ENCODE measurements around the gene UTP3. TPM values are rescaled to one million over a fixed set of nuclear protein-coding genes. Genes with fewer than 3 reads are reported as not detected.

The UTP3 gene
- total RNA-seq, 6 experiments from 2014 or later: 10.2 to 22.3 (median 14.0) TPM

DNA sequence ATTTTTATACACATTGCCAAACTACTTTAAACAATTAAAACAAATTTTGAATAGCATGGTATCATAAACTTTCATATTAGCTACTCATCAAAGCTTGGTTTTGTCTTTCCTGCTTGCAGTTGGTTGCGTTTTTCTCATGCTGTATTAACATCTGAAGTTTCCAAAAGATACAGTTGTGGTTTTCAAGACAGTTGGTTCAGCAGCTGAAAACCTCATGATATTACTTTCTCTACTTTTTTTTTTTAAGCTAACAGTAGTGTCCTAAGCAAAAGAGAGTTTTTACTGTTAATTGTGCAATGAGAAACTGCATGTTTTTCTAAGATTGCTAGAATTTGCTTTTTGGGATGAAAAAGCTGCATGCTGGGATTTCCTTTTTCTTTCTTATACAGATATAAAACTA, 48.7 kb downstream of the UTP3 start:
- intact Hi-C loops (cut with DNase I): no loop called here
- no peak for DNase-seq
- TF ChIP-seq, protein P1, sequence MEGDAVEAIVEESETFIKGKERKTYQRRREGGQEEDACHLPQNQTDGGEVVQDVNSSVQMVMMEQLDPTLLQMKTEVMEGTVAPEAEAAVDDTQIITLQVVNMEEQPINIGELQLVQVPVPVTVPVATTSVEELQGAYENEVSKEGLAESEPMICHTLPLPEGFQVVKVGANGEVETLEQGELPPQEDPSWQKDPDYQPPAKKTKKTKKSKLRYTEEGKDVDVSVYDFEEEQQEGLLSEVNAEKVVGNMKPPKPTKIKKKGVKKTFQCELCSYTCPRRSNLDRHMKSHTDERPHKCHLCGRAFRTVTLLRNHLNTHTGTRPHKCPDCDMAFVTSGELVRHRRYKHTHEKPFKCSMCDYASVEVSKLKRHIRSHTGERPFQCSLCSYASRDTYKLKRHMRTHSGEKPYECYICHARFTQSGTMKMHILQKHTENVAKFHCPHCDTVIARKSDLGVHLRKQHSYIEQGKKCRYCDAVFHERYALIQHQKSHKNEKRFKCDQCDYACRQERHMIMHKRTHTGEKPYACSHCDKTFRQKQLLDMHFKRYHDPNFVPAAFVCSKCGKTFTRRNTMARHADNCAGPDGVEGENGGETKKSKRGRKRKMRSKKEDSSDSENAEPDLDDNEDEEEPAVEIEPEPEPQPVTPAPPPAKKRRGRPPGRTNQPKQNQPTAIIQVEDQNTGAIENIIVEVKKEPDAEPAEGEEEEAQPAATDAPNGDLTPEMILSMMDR (IDR thresholded peaks at IDR 0.05): no peak
- no peak for TF ChIP-seq POLR2A (IDR thresholded peaks at IDR 0.05)
- Histone ChIP-seq H3K27me3 (no peaks in the 10 kb centered on the region), H3K27ac (no peak overlapping the region), H3K36me3 (no peaks in the 10 kb centered on the region), H3K9me3 (no peaks in the 10 kb centered on the region), H3K4me3 (no peak overlapping the region), H3K4me1 (peaks cover 0 to 24% (median 8%) of the 10 kb centered on the region in 4 donors)
- ATAC-seq: no peak
- WGBS (ENCODE audit: insufficient coverage, low coverage, low lambda C conversion rate, missing lambda C conversion rate): 47% methylated on average over 1 of the region's 1 CpG

DNA sequence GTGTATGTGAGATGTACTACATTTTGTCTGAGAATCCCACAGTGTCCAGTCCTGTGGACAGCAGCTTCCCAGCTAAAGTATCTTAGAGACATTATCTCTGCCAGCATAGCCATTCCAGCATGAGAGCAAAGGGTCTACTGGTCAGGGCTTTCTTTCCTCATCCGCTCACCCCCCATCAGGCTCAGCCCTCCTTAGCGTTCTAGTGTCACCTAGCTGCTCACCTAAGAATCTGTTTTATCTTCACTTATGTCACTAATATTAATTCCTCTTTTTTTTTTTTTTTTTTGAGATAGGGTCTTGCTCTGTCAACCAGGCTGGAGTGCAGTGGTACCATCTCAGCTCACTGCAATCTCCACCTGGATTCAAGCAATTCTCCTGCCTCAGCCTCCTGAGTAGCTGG, 49.1 kb downstream of the UTP3 start:
- no peak for ATAC-seq
- 50% methylated on average over 1 of the region's 2 CpGs for WGBS (ENCODE audit: insufficient coverage, low coverage, low lambda C conversion rate, missing lambda C conversion rate)
- DNase-seq: no peak
- H3K27ac ChIP-seq: no peak overlapping the region
- TF ChIP-seq, protein P1 (IDR thresholded peaks at IDR 0.05): no peak
- no peak for TF ChIP-seq POLR2A (IDR thresholded peaks at IDR 0.05)
- no peaks in the 10 kb centered on the region for H3K36me3 ChIP-seq
- H3K4me3 ChIP-seq: no peak overlapping the region
- no peaks in the 10 kb centered on the region for H3K9me3 ChIP-seq
- intact Hi-C loops (cut with DNase I): no loop called here
- peaks cover 0 to 24% (median 8%) of the 10 kb centered on the region in 4 donors for H3K4me1 ChIP-seq
- no peaks in the 10 kb centered on the region for H3K27me3 ChIP-seq

DNA sequence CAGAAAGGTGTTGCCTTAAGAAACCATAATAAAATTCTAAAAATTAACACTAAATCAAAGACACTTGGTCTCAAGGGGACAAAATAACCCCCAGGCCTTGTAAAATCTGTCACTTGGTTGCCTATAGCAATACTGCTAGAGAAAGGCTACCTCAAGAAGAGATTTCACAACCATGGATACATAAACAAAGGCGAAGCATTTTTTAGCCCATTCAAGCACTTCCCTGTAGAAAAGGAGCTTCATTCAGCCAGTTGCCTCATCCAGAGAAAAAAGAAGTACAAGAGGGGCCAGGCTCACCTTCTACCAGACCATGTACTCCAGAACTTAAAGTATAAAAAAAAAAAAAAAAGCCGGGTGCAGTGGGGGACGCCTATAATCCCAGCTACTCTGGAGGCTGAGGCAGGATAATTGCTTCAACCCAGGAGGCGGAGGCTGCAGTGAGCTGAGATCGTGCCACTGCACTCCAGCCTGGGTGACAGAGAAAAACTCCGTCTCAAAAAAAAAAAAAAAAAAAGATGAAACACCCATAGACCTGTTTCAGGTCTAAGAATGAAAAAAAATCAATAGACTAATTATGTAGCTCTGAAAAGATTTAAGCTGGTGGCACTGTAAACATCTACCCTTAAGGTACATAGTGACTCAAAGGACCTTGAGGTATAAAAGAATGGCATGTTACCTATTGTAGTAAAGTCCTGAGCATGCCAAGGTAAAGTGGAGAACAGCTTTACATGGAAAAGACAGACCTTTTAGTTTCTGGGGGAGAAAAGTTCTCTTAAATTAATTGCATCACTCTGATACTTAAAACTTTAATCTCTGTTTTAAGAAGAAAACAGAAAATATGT, 51.4 kb downstream of the UTP3 start:
- no peaks in the 10 kb centered on the region for H3K27me3 ChIP-seq
- ATAC-seq: no peak
- intact Hi-C loops (cut with DNase I): no loop called here
- no peaks in the 10 kb centered on the region for H3K9me3 ChIP-seq
- H3K36me3 ChIP-seq: no peaks in the 10 kb centered on the region
- TF ChIP-seq, protein P1 (IDR thresholded peaks at IDR 0.05): no peak
- TF ChIP-seq POLR2A (IDR thresholded peaks at IDR 0.05): no peak
- WGBS (ENCODE audit: insufficient coverage, low coverage, low lambda C conversion rate, missing lambda C conversion rate): 81% methylated on average over 4 of the region's 6 CpGs
- H3K4me1 ChIP-seq: peaks cover 0 to 20% (median 8%) of the 10 kb centered on the region in 4 donors
- no peak overlapping the region for H3K27ac ChIP-seq
- no peak overlapping the region for H3K4me3 ChIP-seq
- DNase-seq: no peak

Small RNAs within 50 kb of the gene (small RNA-seq; reads per million reads assigned to genes)
- gene RNU6-520P (0 reads per million in 2 experiments), gene RNU6-784P (0 to 0.13 reads per million in 2 experiments)

Other genes starting within 250 kb of the UTP3 start
- gene MUC7, start 216.3 kb upstream of the UTP3 start, total RNA-seq: not detected
- not detected for gene AMTN, start 170.0 kb upstream of the UTP3 start, total RNA-seq
- gene AMBN, start 96.3 kb upstream of the UTP3 start, total RNA-seq: not detected
- under 1 TPM; 0.07 to 0.86 (median 0.62) TPM for gene ENAM, start 59.8 kb upstream of the UTP3 start, total RNA-seq
- gene JCHAIN, start 22.0 kb upstream of the UTP3 start, total RNA-seq: 10 to 100 TPM in 3 of 6 experiments, 1 to 10 TPM in 3; 3.9 to 39.7 (median 9.3) TPM
- gene RUFY3, start 33.4 kb downstream of the UTP3 start, total RNA-seq: 10 to 100 TPM; 24.1 to 58.3 (median 30.3) TPM
- 10 to 100 TPM; 26.8 to 42.2 (median 34.2) TPM for gene GRSF1, start 151.4 kb downstream of the UTP3 start, total RNA-seq
- 10 to 100 TPM in 1 of 6 experiments, 1 to 10 TPM in 5; 4.4 to 13.0 (median 6.5) TPM for gene MOB1B, start 213.8 kb downstream of the UTP3 start, total RNA-seq